ENCODE measurements around the gene TBKBP1. TPM values are rescaled to one million over a fixed set of nuclear protein-coding genes. Genes with fewer than 3 reads are reported as not detected.

Gene TBKBP1
- total and polyA plus RNA-seq, 8 donors, result 10.6 to 33.9 (median 25.9) TPM

- DNase-seq, result peak; percentile 30 to 93 (median 64)
- intact Hi-C loops (cut with DNase I), result no loop called here
- H3K9me3 ChIP-seq, result no peaks in the 10 kb centered on the region
These were observed 1.7 kb downstream of the TBKBP1 start for GRCh38 chr17:47695429-47696376.

GRCh38 chr17:47696717-47697642 is 3.0 kb downstream of the TBKBP1 start:
- no peak for TF ChIP-seq CTCF (IDR thresholded peaks at IDR 0.05)
- DNase-seq, result peak in 1 of 4 donors; percentile 26
- Histone ChIP-seq H3K4me1 (peaks cover 0 to 43% of the 10 kb centered on the region in 2 donors), H3K9me3 (no peaks in the 10 kb centered on the region), H3K27ac (peak overlapping the region in 1 of 2 donors; percentile 95), H3K36me3 (peaks cover 0 to 49% of the 10 kb centered on the region in 2 donors), H3K27me3 (no peaks in the 10 kb centered on the region), H3K4me3 (no peak overlapping the region)
- ATAC-seq, result no peak
- intact Hi-C loops (cut with DNase I), result no loop called here

More at GRCh38 chr17:47695429-47696376, 1.7 kb downstream of the TBKBP1 start:
- Histone ChIP-seq H3K27me3 (no peaks in the 10 kb centered on the region), H3K4me1 (peaks cover 0 to 43% of the 10 kb centered on the region in 2 donors), H3K4me3 (peak overlapping the region; percentile 92 to 96), H3K36me3 (peaks cover 0 to 36% of the 10 kb centered on the region in 2 donors), H3K27ac (peak overlapping the region; percentile 80 to 95)
- no peak for TF ChIP-seq CTCF (IDR thresholded peaks at IDR 0.05)
- ATAC-seq, result peak; percentile 23

- Histone ChIP-seq H3K9me3 (no peaks in the 10 kb centered on the region), H3K27ac (no peak overlapping the region), H3K27me3 (no peaks in the 10 kb centered on the region), H3K4me1 (peaks cover 0 to 40% of the 10 kb centered on the region in 2 donors), H3K36me3 (peaks cover 0 to 51% of the 10 kb centered on the region in 2 donors), H3K4me3 (no peak overlapping the region)
- ATAC-seq (no peak), DNase-seq (peak in 1 of 4 donors; percentile 27)
- intact Hi-C loops (cut with DNase I), result no loop called here
- no peak for TF ChIP-seq CTCF (IDR thresholded peaks at IDR 0.05)
These were observed 4.1 kb downstream of the TBKBP1 start for GRCh38 chr17:47697906-47698711.

GRCh38 chr17:47698749-47699535 is 5.0 kb downstream of the TBKBP1 start:
- Histone ChIP-seq H3K27ac (no peak overlapping the region), H3K9me3 (no peaks in the 10 kb centered on the region), H3K4me3 (no peak overlapping the region), H3K27me3 (no peaks in the 10 kb centered on the region), H3K36me3 (peaks cover 0 to 51% of the 10 kb centered on the region in 2 donors), H3K4me1 (peaks cover 0 to 45% of the 10 kb centered on the region in 2 donors)
- ATAC-seq (peak; percentile 36), DNase-seq (peak in 2 of 4 donors; percentile 58 to 93)
- intact Hi-C loops (cut with DNase I), result no loop called here
- peak; percentile 88 to 95 for TF ChIP-seq CTCF (IDR thresholded peaks at IDR 0.05)
